Measurements from ENCODE around the gene ANKRD29.

ANKRD29 gene

DNA sequence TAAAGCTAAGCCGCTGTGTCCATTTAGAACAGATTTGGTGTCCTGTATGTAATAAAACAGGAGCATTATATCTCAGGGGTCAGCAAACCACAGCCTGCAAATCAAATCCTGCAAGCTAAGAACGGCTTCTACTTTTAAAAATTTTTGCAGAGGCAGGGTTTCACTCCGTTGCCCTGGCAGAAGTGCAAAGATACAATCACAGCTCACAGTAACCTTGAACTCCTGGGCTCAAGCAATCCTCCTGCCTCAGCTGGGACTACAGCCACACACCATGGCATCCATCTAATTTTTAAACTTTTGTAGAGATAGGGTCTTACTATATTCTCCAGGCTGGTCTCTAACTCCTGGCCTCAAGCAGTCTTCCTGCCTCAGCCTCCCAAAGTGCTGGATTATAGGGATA, 47.8 kb downstream of the ANKRD29 start:
- POLR2A ChIA-PET = no interaction called here

DNA sequence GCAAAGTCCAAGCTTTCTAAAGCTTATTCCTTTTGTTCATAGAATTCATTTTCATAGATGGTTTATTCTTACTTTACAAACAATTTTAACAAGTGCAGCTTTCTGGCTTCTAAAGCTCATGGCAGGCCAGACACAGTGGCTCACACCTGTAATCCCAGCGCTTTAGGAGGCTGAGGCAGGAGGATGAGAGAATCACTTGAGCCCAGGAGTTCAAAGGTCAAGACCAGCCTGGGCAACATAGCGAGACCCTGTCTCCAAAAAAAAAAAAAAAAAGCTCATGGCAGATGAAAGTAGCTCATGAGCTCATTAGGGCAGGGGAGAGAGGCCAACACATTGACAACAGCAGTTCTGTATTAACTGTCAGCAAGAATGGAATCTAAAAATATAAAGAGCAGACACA, 48.3 kb downstream of the ANKRD29 start:
- H3K4me1 ChIP-seq (ENCODE audit: control insufficient read depth, insufficient read depth, low read length) = no peaks in the 10 kb centered on the region
- TF ChIP-seq ZNF184 (tag by site-specific recombination; IDR thresholded peaks at IDR 0.05) (no peak), ZNF10 (tag by site-specific recombination; IDR thresholded peaks at IDR 0.05) (no peak), ZFP69B (tag by site-specific recombination; IDR thresholded peaks at IDR 0.05) (no peak), ZNF600 (tag by site-specific recombination; IDR thresholded peaks at IDR 0.05) (no peak), ZNF138 (tag by site-specific recombination; IDR thresholded peaks at IDR 0.05; ENCODE audit: borderline replicate concordance) (no peak), HOXC10 (CRISPR knock-in tag; IDR thresholded peaks at IDR 0.05) (no peak), ZIC2 (tag by site-specific recombination; IDR thresholded peaks at IDR 0.05) (no peak), GFI1B (tag by site-specific recombination; IDR thresholded peaks at IDR 0.05) (no peak), ZNF529 (tag by site-specific recombination; IDR thresholded peaks at IDR 0.05; ENCODE audit: insufficient replicate concordance) (no peak), ZNF585B (tag by site-specific recombination; IDR thresholded peaks at IDR 0.05) (no peak)
- TF ChIP-seq, protein P1, sequence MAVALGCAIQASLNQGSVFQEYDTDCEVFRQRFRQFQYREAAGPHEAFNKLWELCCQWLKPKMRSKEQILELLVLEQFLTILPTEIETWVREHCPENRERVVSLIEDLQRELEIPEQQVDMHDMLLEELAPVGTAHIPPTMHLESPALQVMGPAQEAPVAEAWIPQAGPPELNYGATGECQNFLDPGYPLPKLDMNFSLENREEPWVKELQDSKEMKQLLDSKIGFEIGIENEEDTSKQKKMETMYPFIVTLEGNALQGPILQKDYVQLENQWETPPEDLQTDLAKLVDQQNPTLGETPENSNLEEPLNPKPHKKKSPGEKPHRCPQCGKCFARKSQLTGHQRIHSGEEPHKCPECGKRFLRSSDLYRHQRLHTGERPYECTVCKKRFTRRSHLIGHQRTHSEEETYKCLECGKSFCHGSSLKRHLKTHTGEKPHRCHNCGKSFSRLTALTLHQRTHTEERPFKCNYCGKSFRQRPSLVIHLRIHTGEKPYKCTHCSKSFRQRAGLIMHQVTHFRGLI (tag by site-specific recombination; IDR thresholded peaks at IDR 0.05) = no peak
- TF ChIP-seq, protein P2, sequence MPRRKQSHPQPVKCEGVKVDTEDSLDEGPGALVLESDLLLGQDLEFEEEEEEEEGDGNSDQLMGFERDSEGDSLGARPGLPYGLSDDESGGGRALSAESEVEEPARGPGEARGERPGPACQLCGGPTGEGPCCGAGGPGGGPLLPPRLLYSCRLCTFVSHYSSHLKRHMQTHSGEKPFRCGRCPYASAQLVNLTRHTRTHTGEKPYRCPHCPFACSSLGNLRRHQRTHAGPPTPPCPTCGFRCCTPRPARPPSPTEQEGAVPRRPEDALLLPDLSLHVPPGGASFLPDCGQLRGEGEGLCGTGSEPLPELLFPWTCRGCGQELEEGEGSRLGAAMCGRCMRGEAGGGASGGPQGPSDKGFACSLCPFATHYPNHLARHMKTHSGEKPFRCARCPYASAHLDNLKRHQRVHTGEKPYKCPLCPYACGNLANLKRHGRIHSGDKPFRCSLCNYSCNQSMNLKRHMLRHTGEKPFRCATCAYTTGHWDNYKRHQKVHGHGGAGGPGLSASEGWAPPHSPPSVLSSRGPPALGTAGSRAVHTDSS (tag by site-specific recombination; IDR thresholded peaks at IDR 0.05) = no peak
- TF ChIP-seq, protein P3, sequence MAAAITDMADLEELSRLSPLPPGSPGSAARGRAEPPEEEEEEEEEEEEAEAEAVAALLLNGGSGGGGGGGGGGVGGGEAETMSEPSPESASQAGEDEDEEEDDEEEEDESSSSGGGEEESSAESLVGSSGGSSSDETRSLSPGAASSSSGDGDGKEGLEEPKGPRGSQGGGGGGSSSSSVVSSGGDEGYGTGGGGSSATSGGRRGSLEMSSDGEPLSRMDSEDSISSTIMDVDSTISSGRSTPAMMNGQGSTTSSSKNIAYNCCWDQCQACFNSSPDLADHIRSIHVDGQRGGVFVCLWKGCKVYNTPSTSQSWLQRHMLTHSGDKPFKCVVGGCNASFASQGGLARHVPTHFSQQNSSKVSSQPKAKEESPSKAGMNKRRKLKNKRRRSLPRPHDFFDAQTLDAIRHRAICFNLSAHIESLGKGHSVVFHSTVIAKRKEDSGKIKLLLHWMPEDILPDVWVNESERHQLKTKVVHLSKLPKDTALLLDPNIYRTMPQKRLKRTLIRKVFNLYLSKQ (tag by site-specific recombination; IDR thresholded peaks at IDR 0.05; ENCODE audit: borderline replicate concordance) = no peak

More for the DNA sequence above, 47.8 kb downstream of the ANKRD29 start:
- TF ChIP-seq ZIC2 (tag by site-specific recombination; IDR thresholded peaks at IDR 0.05) = no peak
- TF ChIP-seq, protein P4, sequence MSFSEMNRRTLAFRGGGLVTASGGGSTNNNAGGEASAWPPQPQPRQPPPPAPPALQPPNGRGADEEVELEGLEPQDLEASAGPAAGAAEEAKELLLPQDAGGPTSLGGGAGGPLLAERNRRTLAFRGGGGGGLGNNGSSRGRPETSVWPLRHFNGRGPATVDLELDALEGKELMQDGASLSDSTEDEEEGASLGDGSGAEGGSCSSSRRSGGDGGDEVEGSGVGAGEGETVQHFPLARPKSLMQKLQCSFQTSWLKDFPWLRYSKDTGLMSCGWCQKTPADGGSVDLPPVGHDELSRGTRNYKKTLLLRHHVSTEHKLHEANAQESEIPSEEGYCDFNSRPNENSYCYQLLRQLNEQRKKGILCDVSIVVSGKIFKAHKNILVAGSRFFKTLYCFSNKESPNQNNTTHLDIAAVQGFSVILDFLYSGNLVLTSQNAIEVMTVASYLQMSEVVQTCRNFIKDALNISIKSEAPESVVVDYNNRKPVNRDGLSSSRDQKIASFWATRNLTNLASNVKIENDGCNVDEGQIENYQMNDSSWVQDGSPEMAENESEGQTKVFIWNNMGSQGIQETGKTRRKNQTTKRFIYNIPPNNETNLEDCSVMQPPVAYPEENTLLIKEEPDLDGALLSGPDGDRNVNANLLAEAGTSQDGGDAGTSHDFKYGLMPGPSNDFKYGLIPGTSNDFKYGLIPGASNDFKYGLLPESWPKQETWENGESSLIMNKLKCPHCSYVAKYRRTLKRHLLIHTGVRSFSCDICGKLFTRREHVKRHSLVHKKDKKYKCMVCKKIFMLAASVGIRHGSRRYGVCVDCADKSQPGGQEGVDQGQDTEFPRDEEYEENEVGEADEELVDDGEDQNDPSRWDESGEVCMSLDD (tag by site-specific recombination; IDR thresholded peaks at IDR 0.05) = no peak
- TF ChIP-seq ZNF221 (tag by site-specific recombination; IDR thresholded peaks at IDR 0.05; ENCODE audit: borderline replicate concordance) = no peak
- no peak for TF ChIP-seq ZNF585B (tag by site-specific recombination; IDR thresholded peaks at IDR 0.05)
- no peak for TF ChIP-seq ZNF426 (tag by site-specific recombination; IDR thresholded peaks at IDR 0.05)
- TF ChIP-seq ZXDB (tag by site-specific recombination; IDR thresholded peaks at IDR 0.05) = no peak
- TF ChIP-seq, protein P5, sequence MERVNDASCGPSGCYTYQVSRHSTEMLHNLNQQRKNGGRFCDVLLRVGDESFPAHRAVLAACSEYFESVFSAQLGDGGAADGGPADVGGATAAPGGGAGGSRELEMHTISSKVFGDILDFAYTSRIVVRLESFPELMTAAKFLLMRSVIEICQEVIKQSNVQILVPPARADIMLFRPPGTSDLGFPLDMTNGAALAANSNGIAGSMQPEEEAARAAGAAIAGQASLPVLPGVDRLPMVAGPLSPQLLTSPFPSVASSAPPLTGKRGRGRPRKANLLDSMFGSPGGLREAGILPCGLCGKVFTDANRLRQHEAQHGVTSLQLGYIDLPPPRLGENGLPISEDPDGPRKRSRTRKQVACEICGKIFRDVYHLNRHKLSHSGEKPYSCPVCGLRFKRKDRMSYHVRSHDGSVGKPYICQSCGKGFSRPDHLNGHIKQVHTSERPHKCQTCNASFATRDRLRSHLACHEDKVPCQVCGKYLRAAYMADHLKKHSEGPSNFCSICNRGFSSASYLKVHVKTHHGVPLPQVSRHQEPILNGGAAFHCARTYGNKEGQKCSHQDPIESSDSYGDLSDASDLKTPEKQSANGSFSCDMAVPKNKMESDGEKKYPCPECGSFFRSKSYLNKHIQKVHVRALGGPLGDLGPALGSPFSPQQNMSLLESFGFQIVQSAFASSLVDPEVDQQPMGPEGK (tag by site-specific recombination; IDR thresholded peaks at IDR 0.05) = no peak
- no peak for TF ChIP-seq ZNF548 (tag by site-specific recombination; IDR thresholded peaks at IDR 0.05)
- no peak for TF ChIP-seq ZNF394 (tag by site-specific recombination; IDR thresholded peaks at IDR 0.05; ENCODE audit: borderline replicate concordance)
- no peak for TF ChIP-seq MEIS1 (CRISPR knock-in tag; IDR thresholded peaks at IDR 0.05; ENCODE audit: borderline replicate concordance)
- TF ChIP-seq ZNF248 (tag by site-specific recombination; IDR thresholded peaks at IDR 0.05) = no peak
- no peak for TF ChIP-seq ZNF239 (tag by site-specific recombination; IDR thresholded peaks at IDR 0.05)
- TF ChIP-seq ZNF521 (tag by site-specific recombination; IDR thresholded peaks at IDR 0.05) = no peak
- no peak for TF ChIP-seq HOXA7 (CRISPR knock-in tag; IDR thresholded peaks at IDR 0.05; ENCODE audit: borderline replicate concordance)
- TF ChIP-seq WT1 (tag by site-specific recombination; IDR thresholded peaks at IDR 0.05) = no peak
- TF ChIP-seq, protein P6, sequence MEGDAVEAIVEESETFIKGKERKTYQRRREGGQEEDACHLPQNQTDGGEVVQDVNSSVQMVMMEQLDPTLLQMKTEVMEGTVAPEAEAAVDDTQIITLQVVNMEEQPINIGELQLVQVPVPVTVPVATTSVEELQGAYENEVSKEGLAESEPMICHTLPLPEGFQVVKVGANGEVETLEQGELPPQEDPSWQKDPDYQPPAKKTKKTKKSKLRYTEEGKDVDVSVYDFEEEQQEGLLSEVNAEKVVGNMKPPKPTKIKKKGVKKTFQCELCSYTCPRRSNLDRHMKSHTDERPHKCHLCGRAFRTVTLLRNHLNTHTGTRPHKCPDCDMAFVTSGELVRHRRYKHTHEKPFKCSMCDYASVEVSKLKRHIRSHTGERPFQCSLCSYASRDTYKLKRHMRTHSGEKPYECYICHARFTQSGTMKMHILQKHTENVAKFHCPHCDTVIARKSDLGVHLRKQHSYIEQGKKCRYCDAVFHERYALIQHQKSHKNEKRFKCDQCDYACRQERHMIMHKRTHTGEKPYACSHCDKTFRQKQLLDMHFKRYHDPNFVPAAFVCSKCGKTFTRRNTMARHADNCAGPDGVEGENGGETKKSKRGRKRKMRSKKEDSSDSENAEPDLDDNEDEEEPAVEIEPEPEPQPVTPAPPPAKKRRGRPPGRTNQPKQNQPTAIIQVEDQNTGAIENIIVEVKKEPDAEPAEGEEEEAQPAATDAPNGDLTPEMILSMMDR (tag by site-specific recombination; IDR thresholded peaks at IDR 0.05) = no peak
- Histone ChIP-seq H3K9me3 (ENCODE audit: control insufficient read depth, insufficient read depth, low read depth, low read length) (no peaks in the 10 kb centered on the region), H3K4me1 (ENCODE audit: control insufficient read depth, insufficient read depth, low read length) (no peaks in the 10 kb centered on the region), H3K27ac (ENCODE audit: extremely low read depth, low read depth, low read length) (no peak overlapping the region), H3K36me3 (ENCODE audit: control insufficient read depth in 2 of 2, insufficient read depth in 1 of 2, low read length in 2 of 2) (no peaks in the 10 kb centered on the region), H3K4me3 (ENCODE audit: low read depth, low read length) (no peak overlapping the region)
- CTCF ChIA-PET = interaction anchor here (0.5 to 1.5 kb wide), 9 partner anchors 12 to 203 kb away, joined by 3 to 7 read pairs (median 3); no protein-coding TSS in a partner anchor

More for the DNA sequence above, 48.3 kb downstream of the ANKRD29 start:
- Histone ChIP-seq H3K27ac (ENCODE audit: extremely low read depth, low read depth, low read length) (no peak overlapping the region), H3K36me3 (ENCODE audit: control insufficient read depth in 2 of 2, insufficient read depth in 1 of 2, low read length in 2 of 2) (no peaks in the 10 kb centered on the region), H3K9me3 (ENCODE audit: control insufficient read depth, insufficient read depth, low read depth, low read length) (no peaks in the 10 kb centered on the region), H3K4me3 (ENCODE audit: low read depth, low read length) (no peak overlapping the region)
- ChIA-PET POLR2A (interaction anchor here (0.7 kb wide), 1 partner anchor 656 kb away, joined by 6 read pairs; no protein-coding TSS in a partner anchor), CTCF (interaction anchor here (0.6 to 1.2 kb wide), 7 partner anchors 8 to 95 kb away, joined by 3 to 7 read pairs (median 3); no protein-coding TSS in a partner anchor)

Data from HEK293 (cell line).